Urinary bladder (tissue), 4 donors: ENCODE results near the gene AZU1. TPM values are rescaled to one million over a fixed set of nuclear protein-coding genes. Genes with fewer than 3 reads are reported as not detected.
A peak's percentile ranks its signal among the peaks of the same experiment; 100 is the strongest.
"Not testable (repeated sequence)": the region's sequence is repeated elsewhere in the genome, so short reads cannot be mapped to it uniquely, and the experiment has no call there.

ENCODE experiments used
- DNase-seq: peaks from one replicate; pipeline ENCODE4 v3.0.0-alpha.2; 2015; ENCODE audit errors: extremely low spot score
- H3K27ac ChIP-seq: one replicate; pipeline ENCODE4 v1.5.1; 2013; ENCODE audit warnings: low read depth, mild to moderate bottlenecking, moderate library complexity
- H3K36me3 ChIP-seq: one replicate; pipeline ENCODE4 v1.6.1; 2013; ENCODE audit warnings: mild to moderate bottlenecking, moderate library complexity; ENCODE audit not compliant: insufficient read depth
- H3K4me1 ChIP-seq: one replicate; pipeline ENCODE4 v1.6.1; 2013; ENCODE audit warnings: mild to moderate bottlenecking, moderate library complexity; ENCODE audit not compliant: insufficient read depth
- H3K4me3 ChIP-seq: one replicate; pipeline ENCODE4 v1.5.1; 2013; ENCODE audit warnings: low read depth, low read length
- whole genome bisulfite sequencing: extraction: QIAGEN DNeasy Blood & Tissue Kit; methylation state at CpG from one replicate; pipeline ENCODE4 v1.1.7; 2013; 5-methylcytosine and 5-hydroxymethylcytosine counted together
- polyA plus RNA-seq: library from polyadenylated mRNA; stranded (reverse); fragments of 200-250 nt; gene quantifications from one replicate; pipeline ENCODE4 v1.2.3, GENCODE V29; 2013
- total RNA-seq: library from RNA; depleted of rRNA; stranded (reverse); fragments of >200 nt; gene quantifications from one replicate; pipeline ENCODE4 v1.2.3, GENCODE V29; 2014
- donor health status: healthy with polysubstance abuse.
- donor health status: healthy.

The AZU1 gene
- total and polyA plus RNA-seq, 2 donors = 0.15 TPM; not detected in 1

DNA sequence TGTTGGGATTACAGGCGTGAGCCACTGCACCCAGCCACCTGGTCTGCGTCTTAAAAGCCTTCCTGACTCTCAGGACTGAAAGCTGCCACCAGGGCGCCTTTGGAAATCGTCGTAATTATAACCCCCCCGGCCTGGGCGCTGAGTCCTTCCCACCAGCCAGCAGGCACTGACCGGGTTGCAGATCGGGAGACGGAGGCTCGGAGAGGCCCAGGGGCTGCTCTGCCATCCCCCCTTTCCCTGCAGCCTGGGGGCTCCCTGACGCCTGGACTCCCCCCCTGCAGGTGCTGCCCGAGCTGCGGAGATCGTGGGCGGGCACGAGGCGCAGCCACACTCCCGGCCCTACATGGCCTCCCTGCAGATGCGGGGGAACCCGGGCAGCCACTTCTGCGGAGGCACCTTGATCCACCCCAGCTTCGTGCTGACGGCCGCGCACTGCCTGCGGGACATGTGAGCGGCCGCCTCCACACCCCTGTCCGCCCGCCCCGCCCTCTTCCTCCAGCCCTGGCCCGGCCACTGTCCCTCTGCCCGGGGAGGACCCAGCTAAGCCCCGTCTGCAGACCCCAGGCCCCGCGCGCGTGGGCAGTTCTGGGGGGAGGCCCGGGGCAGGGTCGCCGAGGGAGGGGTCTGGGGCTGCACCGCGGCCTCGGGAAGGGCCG, 15.7 kb downstream of the AZU1 start:
- Histone ChIP-seq H3K4me3 (peak overlapping the region; percentile 2), H3K27ac (no peak overlapping the region), H3K36me3 (no peaks in the 10 kb centered on the region), H3K4me1 (peaks cover 2% of the 10 kb centered on the region)
- no peak for DNase-seq
- 5% methylated on average over 46 of the region's 46 CpGs for WGBS

DNA sequence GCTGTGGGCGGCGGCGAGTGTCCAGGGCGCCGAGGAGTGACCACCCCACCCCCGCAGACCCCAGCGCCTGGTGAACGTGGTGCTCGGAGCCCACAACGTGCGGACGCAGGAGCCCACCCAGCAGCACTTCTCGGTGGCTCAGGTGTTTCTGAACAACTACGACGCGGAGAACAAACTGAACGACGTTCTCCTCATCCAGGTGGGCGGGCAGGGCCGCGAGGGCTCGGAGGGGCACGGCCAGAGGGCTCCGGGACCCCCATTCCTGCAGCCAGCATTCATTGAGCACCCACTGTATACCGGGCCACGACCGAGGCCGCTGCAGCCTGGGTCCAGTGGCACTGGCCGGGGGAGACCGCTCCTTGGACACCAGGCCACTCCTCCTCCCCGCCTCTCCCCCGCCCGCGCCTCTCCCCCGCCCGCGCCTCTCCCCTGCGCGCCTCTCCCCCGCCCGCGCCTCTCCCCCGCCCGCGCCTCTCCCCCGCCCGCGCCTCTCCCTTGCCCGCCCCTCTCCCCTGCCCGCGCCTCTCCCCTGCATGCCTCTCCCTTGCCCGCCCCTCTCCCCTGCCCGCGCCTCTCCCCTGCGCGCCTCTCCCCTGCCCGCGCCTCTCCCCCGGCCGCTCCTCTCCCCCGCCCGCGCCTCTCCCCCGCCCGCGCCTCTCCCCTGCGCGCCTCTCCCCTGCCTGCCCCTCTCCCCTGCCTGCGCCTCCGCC, 16.4 kb downstream of the AZU1 start:
- WGBS = 41% methylated on average over 70 of the region's 70 CpGs

DNA sequence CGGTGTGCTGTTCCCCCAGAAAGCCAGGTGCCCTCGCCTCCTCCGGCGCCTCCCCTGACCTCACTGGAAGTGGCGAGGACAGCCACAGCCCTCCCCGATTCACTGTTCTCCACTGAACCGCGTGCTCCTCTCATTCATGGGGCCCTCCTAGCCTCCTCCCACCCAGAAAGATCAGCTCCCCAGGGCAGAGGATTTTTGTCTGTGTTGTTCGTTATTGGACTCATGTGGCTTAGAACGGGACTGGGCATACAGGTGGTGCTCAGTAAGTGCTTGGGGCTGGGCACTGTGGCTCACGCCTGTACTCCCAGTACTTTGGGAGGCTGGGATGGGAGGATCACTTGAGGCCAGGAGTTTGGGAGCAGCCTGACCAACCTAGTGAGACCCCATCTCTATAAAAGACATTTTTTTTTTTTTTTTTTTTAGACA, 16.9 kb downstream of the AZU1 start:
- Histone ChIP-seq H3K36me3 (no peaks in the 10 kb centered on the region), H3K27ac (no peak overlapping the region), H3K4me1 (peaks cover 2% of the 10 kb centered on the region), H3K4me3 (no peak overlapping the region)
- WGBS = 48% methylated on average over 11 of the region's 11 CpGs
- no peak for DNase-seq

More for the DNA sequence above, 16.4 kb downstream of the AZU1 start:
- peak overlapping the region; percentile 2 for H3K4me3 ChIP-seq
- no peak for DNase-seq
- peaks cover 2% of the 10 kb centered on the region for H3K4me1 ChIP-seq
- no peak overlapping the region for H3K27ac ChIP-seq
- H3K36me3 ChIP-seq = no peaks in the 10 kb centered on the region

DNA sequence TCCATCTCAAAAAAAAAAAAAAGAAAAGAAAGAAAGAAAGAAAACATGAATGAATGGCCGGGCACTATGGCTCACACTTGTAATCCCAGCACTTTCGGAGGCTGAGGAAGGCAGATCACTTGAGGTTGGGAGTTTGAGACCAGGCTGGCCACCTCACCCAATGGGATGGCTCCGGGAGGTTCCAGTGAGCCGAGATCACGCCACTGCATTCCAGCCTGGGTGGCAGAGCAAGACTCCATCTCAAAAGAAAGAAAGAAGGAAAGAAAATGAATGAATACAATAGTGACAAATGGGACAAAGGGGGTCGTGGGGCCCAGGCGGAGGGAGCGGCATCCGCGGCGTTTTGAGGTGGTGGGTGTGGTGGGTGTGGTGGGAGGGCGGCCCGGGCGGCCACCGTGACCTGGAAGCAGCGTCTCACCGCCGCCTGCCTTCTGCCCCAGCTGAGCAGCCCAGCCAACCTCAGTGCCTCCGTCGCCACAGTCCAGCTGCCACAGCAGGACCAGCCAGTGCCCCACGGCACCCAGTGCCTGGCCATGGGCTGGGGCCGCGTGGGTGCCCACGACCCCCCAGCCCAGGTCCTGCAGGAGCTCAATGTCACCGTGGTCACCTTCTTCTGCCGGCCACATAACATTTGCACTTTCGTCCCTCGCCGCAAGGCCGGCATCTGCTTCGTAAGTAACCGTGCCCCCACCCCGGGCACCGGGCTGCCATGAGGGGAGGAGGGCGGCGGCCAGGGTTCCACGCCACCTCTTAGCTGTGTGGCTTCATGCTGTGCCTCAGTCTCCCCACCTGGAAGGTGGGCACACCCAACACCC, 18.3 kb downstream of the AZU1 start:
- H3K27ac ChIP-seq = no peak overlapping the region
- H3K36me3 ChIP-seq = no peaks in the 10 kb centered on the region
- 79% methylated on average over 37 of the region's 37 CpGs for WGBS
- DNase-seq = no peak
- peaks cover 2% of the 10 kb centered on the region for H3K4me1 ChIP-seq
- no peak overlapping the region for H3K4me3 ChIP-seq

- H3K27ac ChIP-seq = no peak overlapping the region
- no peak overlapping the region for H3K4me3 ChIP-seq
- DNase-seq = no peak
- WGBS = 48% methylated on average over 12 of the region's 12 CpGs
- H3K36me3 ChIP-seq = no peaks in the 10 kb centered on the region
- H3K4me1 ChIP-seq = peaks cover 4% of the 10 kb centered on the region
These were observed 20.8 kb downstream of the AZU1 start for GRCh38 chr19:848386-848921.

- 85% methylated on average over 8 of the region's 8 CpGs for WGBS
- not testable (repeated sequence) for H3K27ac ChIP-seq, H3K4me3 ChIP-seq, H3K36me3 ChIP-seq, DNase-seq, H3K4me1 ChIP-seq
These were observed 21.6 kb downstream of the AZU1 start for GRCh38 chr19:849195-849594.

- Histone ChIP-seq H3K36me3 (no peaks in the 10 kb centered on the region), H3K4me1 (peaks cover 3% of the 10 kb centered on the region), H3K4me3 (no peak overlapping the region), H3K27ac (peak overlapping the region; percentile 83)
- DNase-seq = peak; percentile 52
- WGBS = 16% methylated on average over 28 of the region's 28 CpGs
These were observed 22.8 kb downstream of the AZU1 start for GRCh38 chr19:850221-850978.

- DNase-seq = no peak
- Histone ChIP-seq H3K4me1 (peaks cover 3% of the 10 kb centered on the region), H3K4me3 (no peak overlapping the region), H3K36me3 (no peaks in the 10 kb centered on the region), H3K27ac (peak overlapping the region; percentile 83)
- WGBS = 35% methylated on average over 13 of the region's 13 CpGs
These were observed 23.3 kb downstream of the AZU1 start for GRCh38 chr19:850979-851335.

GRCh38 chr19:852136-853013, 24.7 kb downstream of the AZU1 start, which contains the start of gene ELANE:
Gene ELANE (plus strand): TSS chr19:852303. CDS start chr19:852329, 26 bp downstream.
- WGBS = 71% methylated on average over 55 of the region's 55 CpGs
- no peaks in the 10 kb centered on the region for H3K36me3 ChIP-seq
- no peak for DNase-seq
- H3K27ac ChIP-seq = peak within 1 kb of the TSS; percentile 83
- no peak within 1 kb of the TSS for H3K4me3 ChIP-seq
- peaks cover 3% of the 10 kb centered on the region for H3K4me1 ChIP-seq

GRCh38 chr19:853014-853585, 25.5 kb downstream of the AZU1 start:
- WGBS = 25% methylated on average over 67 of the region's 67 CpGs
- H3K4me3 ChIP-seq = no peak overlapping the region

DNA sequence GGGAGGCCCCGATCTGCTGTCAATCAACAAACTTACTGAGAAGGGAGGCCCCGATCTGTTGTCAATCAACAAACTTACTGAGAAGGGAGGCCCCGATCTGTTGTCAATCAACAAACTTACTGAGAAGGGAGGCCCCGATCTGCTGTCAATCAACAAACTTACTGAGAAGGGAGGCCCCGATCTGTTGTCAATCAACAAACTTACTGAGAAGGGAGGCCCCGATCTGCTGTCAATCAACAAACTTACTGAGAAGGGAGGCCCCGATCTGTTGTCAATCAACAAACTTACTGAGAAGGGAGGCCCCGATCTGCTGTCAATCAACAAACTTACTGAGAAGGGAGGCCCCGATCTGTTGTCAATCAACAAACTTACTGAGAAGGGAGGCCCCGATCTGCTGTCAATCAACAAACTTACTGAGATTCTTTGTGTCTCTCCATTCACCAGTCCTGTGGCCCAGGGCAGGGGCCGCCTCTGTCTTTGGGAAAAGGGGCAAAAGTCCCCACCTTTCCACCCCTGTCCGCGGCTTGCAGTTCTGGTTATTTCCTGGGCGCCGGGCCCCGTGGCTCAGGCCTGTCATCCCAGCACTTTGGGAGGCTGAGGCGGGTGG, 26.1 kb downstream of the AZU1 start:
- not testable (repeated sequence) for H3K4me1 ChIP-seq, DNase-seq, H3K27ac ChIP-seq, H3K36me3 ChIP-seq, H3K4me3 ChIP-seq
- 80% methylated on average over 13 of the region's 17 CpGs for WGBS

More at GRCh38 chr19:853014-853585, 25.5 kb downstream of the AZU1 start:
- DNase-seq = no peak
- Histone ChIP-seq H3K36me3 (no peaks in the 10 kb centered on the region), H3K4me1 (peaks cover 3% of the 10 kb centered on the region), H3K27ac (no peak overlapping the region)

- no peak overlapping the region for H3K27ac ChIP-seq
- H3K4me3 ChIP-seq = no peak overlapping the region
- peaks cover 3% of the 10 kb centered on the region for H3K4me1 ChIP-seq
- no peaks in the 10 kb centered on the region for H3K36me3 ChIP-seq
- WGBS = 79% methylated on average over 6 of the region's 6 CpGs
- DNase-seq = no peak
These were observed 26.9 kb downstream of the AZU1 start for GRCh38 chr19:854549-854948.
